Retinal pigment epithelial cell (primary cell): ENCODE results near the gene GHRL.
"Not testable (repeated sequence)": the region's sequence is repeated elsewhere in the genome, so short reads cannot be mapped to it uniquely, and the experiment has no call there.

ENCODE experiments used
- DNase-seq: peaks from one replicate; pipeline ENCODE4 v3.0.0-alpha.2; 2010; ENCODE audit warnings: low read depth
- H3K4me3 ChIP-seq: 2 replicates; pipeline ENCODE4 v1.5.1; 2011; ENCODE audit warnings: mild to moderate bottlenecking, low read length, control low read depth, moderate library complexity
- CTCF ChIP-seq: conservative IDR thresholded peaks from 2 replicates; pipeline ENCODE4 v1.5.1; 2011; ENCODE audit warnings: low read depth, low read length, control low read depth, inconsistent platforms

GHRL gene

GRCh38 chr3:10279384-10280176, 13.2 kb downstream of the GHRL start:
- TF ChIP-seq CTCF: no peak
- DNase-seq: no peak

GRCh38 chr3:10278501-10278900, 14.2 kb downstream of the GHRL start:
- H3K4me3 ChIP-seq: no peak overlapping the region
- TF ChIP-seq CTCF: no peak
- no peak for DNase-seq

More at GRCh38 chr3:10279384-10280176, 13.2 kb downstream of the GHRL start:
- H3K4me3 ChIP-seq: no peak overlapping the region

GRCh38 chr3:10277115-10277625, 15.6 kb downstream of the GHRL start:
- no peak overlapping the region for H3K4me3 ChIP-seq
- no peak for TF ChIP-seq CTCF
- no peak for DNase-seq

- no peak overlapping the region for H3K4me3 ChIP-seq
- TF ChIP-seq CTCF: no peak
- DNase-seq: no peak
Measured at GRCh38 chr3:10274601-10275000, 18.1 kb downstream of the GHRL start.

- TF ChIP-seq CTCF: no peak
- H3K4me3 ChIP-seq: no peak overlapping the region
- DNase-seq: no peak
Measured at GRCh38 chr3:10273702-10274305, 18.9 kb downstream of the GHRL start.

GRCh38 chr3:10272977-10273376, 19.8 kb downstream of the GHRL start:
- no peak overlapping the region for H3K4me3 ChIP-seq
- TF ChIP-seq CTCF: no peak

GRCh38 chr3:10272476-10272875, 20.3 kb downstream of the GHRL start:
- not testable (repeated sequence) for H3K4me3 ChIP-seq, DNase-seq

More at GRCh38 chr3:10272977-10273376, 19.8 kb downstream of the GHRL start:
- DNase-seq: no peak
